CD8-positive, alpha-beta memory T cell (primary cell): ENCODE data around the gene RBM48. TPM values are rescaled to one million over a fixed set of nuclear protein-coding genes. Genes with fewer than 3 reads are reported as not detected.

ENCODE experiments used
- CTCF ChIA-PET: fragments of 350-600 bp; sonication (Branson Sonifier 250); formaldehyde crosslinking; loops from one replicate; lab custom pipeline; 2021; ENCODE audit warnings: antibody characterized with exemption; lab: Charles Lee
- POLR2A ChIA-PET: fragments of 350-600 bp; sonication (Branson Sonifier 250); formaldehyde crosslinking; loops from one replicate; lab custom pipeline; 2021; ENCODE audit warnings: antibody characterized with exemption; lab: Charles Lee
- DNase-seq, 5 donors: peaks; one replicate each; pipeline versions ENCODE4 v3.0.0 to v3.0.0-alpha.2; 2020 to 2022; ENCODE audit warnings: mixed read lengths in 1 of 5
- H3K27ac ChIP-seq: one replicate; pipeline ENCODE4 v1.7.0; 2013; ENCODE audit warnings: low read depth, mild to moderate bottlenecking, low read length, moderate library complexity
- H3K27me3 ChIP-seq: 2 replicates; pipeline ENCODE4 v1.7.0; 2013; ENCODE audit warnings: low read length, mild to moderate bottlenecking; ENCODE audit not compliant: insufficient read depth, poor library complexity, severe bottlenecking
- H3K36me3 ChIP-seq: 2 replicates; pipeline ENCODE4 v1.7.0; 2013; ENCODE audit warnings: mild to moderate bottlenecking, low read length, moderate library complexity; ENCODE audit not compliant: insufficient read depth
- H3K4me1 ChIP-seq: 2 replicates; pipeline ENCODE4 v1.7.0; 2013; ENCODE audit warnings: mild to moderate bottlenecking, low read length, moderate library complexity; ENCODE audit not compliant: insufficient read depth
- H3K4me3 ChIP-seq: 2 replicates; pipeline ENCODE4 v1.7.0; 2013; ENCODE audit warnings: mild to moderate bottlenecking, low read length
- H3K9me3 ChIP-seq: 2 replicates; pipeline ENCODE4 v1.7.0; 2013; ENCODE audit warnings: mild to moderate bottlenecking, low read length
- H3K27ac Mint-ChIP-seq, 8 donors: one replicate each; pipeline ENCODE4 v1.8.0; 2020 to 2021; ENCODE audit warnings: mixed read lengths in 8 of 8, mild to moderate bottlenecking in 6 of 8, inconsistent platforms in 3 of 8, moderate library complexity in 3 of 8
- H3K27me3 Mint-ChIP-seq, 2 donors: one replicate each; pipeline ENCODE4 v1.8.0; 2020 to 2021; ENCODE audit warnings: mixed read lengths in 2 of 2, mild to moderate bottlenecking in 1 of 2, moderate library complexity in 1 of 2
- H3K36me3 Mint-ChIP-seq, 3 donors: one replicate each; pipeline ENCODE4 v1.8.0; 2020 to 2021; ENCODE audit warnings: mixed read lengths in 3 of 3, inconsistent platforms in 1 of 3, mild to moderate bottlenecking in 1 of 3
- H3K4me1 Mint-ChIP-seq, 3 donors: one replicate each; pipeline ENCODE4 v1.8.0; 2020 to 2021; ENCODE audit warnings: mixed read lengths in 3 of 3, inconsistent platforms in 1 of 3, mild to moderate bottlenecking in 1 of 3
- H3K4me3 Mint-ChIP-seq, 7 donors: one replicate each; pipeline ENCODE4 v1.8.0; 2020 to 2021; ENCODE audit warnings: mixed read lengths in 7 of 7, mild to moderate bottlenecking in 6 of 7, moderate library complexity in 4 of 7, inconsistent platforms in 2 of 7
- H3K9me3 Mint-ChIP-seq, 5 donors: one replicate each; pipeline ENCODE4 v1.8.0; 2020 to 2022; ENCODE audit warnings: mixed read lengths in 5 of 5, mild to moderate bottlenecking in 3 of 5, moderate library complexity in 2 of 5, inconsistent platforms in 1 of 5
- polyA plus RNA-seq: library from polyadenylated mRNA; unstranded; fragments of 300-500 nt; fragmentation: Illumina TruSeq; gene quantifications from one replicate; pipeline ENCODE4 v1.2.3, GENCODE V29; 2021
- total RNA-seq, 2 experiments: library from RNA; stranded (reverse); gene quantifications; one replicate each; pipeline ENCODE4 v1.2.3, GENCODE V29; 2021

RBM48 gene
- total and polyA plus RNA-seq, 3 experiments from 2014 or later = 15.7 to 28.3 (median 18.0) TPM

GRCh38 chr7:92576296-92576695 lies 47.7 kb downstream of the RBM48 start:
- Mint-ChIP-seq H3K9me3 (no peaks in the 10 kb centered on the region), H3K4me1 (peaks cover 11 to 28% (median 14%) of the 10 kb centered on the region in 3 donors), H3K36me3 (peaks cover 11 to 82% (median 17%) of the 10 kb centered on the region in 3 donors), H3K4me3 (no peak overlapping the region), H3K27me3 (no peaks in the 10 kb centered on the region), H3K27ac (peak overlapping the region in 1 of 8 donors; percentile 13)
- no peaks in the 10 kb centered on the region for H3K4me1 ChIP-seq
- CTCF ChIA-PET = interaction anchor here (0.7 kb wide), 1 partner anchor 14 kb away, joined by 3 read pairs; the partner anchor contains the start of gene FAM133B
- POLR2A ChIA-PET = no interaction called here
- no peak overlapping the region for H3K4me3 ChIP-seq
- peaks cover 56% of the 10 kb centered on the region for H3K36me3 ChIP-seq
- DNase-seq = no peak
- H3K27ac ChIP-seq = no peak overlapping the region
- no peaks in the 10 kb centered on the region for H3K27me3 ChIP-seq
- H3K9me3 ChIP-seq = no peaks in the 10 kb centered on the region

GRCh38 chr7:92582948-92583347 lies 54.4 kb downstream of the RBM48 start:
- Mint-ChIP-seq H3K4me3 (peak overlapping the region in 2 of 7 donors; percentile 5 to 52), H3K27me3 (no peaks in the 10 kb centered on the region), H3K4me1 (peaks cover 52 to 77% (median 66%) of the 10 kb centered on the region in 3 donors), H3K9me3 (no peaks in the 10 kb centered on the region), H3K27ac (peak overlapping the region in 4 of 8 donors; percentile 11 to 43 (median 28)), H3K36me3 (peaks cover 7 to 53% (median 14%) of the 10 kb centered on the region in 3 donors)
- DNase-seq = no peak
- POLR2A ChIA-PET = no interaction called here
- H3K36me3 ChIP-seq = peaks cover 29% of the 10 kb centered on the region
- no peak overlapping the region for H3K4me3 ChIP-seq
- H3K27ac ChIP-seq = no peak overlapping the region
- CTCF ChIA-PET = no interaction called here
- no peaks in the 10 kb centered on the region for H3K27me3 ChIP-seq
- peaks cover 23% of the 10 kb centered on the region for H3K4me1 ChIP-seq
- no peaks in the 10 kb centered on the region for H3K9me3 ChIP-seq

- H3K27ac Mint-ChIP-seq = peak overlapping the region in 7 of 8 donors; percentile 48 to 93 (median 81)
- POLR2A ChIA-PET = no interaction called here
- H3K4me1 Mint-ChIP-seq = peaks cover 65 to 87% (median 84%) of the 10 kb centered on the region in 3 donors
- Histone ChIP-seq H3K27me3 (no peaks in the 10 kb centered on the region), H3K36me3 (peaks cover 10% of the 10 kb centered on the region), H3K27ac (no peak overlapping the region), H3K9me3 (no peaks in the 10 kb centered on the region), H3K4me3 (no peak overlapping the region), H3K4me1 (peaks cover 37% of the 10 kb centered on the region)
- peak in 1 of 5 donors; percentile 23 for DNase-seq
- CTCF ChIA-PET = no interaction called here
- peaks cover 0 to 39% (median 9%) of the 10 kb centered on the region in 3 donors for H3K36me3 Mint-ChIP-seq
- peak overlapping the region in 2 of 7 donors; percentile 12 to 34 for H3K4me3 Mint-ChIP-seq
- peaks cover 0 to 2% of the 10 kb centered on the region in 2 donors for H3K27me3 Mint-ChIP-seq
- H3K9me3 Mint-ChIP-seq = no peaks in the 10 kb centered on the region
These were observed 56.4 kb downstream of the RBM48 start for GRCh38 chr7:92584953-92585352.

GRCh38 chr7:92586403-92586802 lies 57.8 kb downstream of the RBM48 start:
- Mint-ChIP-seq H3K9me3 (no peaks in the 10 kb centered on the region), H3K27me3 (peaks cover 0 to 4% of the 10 kb centered on the region in 2 donors), H3K4me3 (peak overlapping the region in 3 of 7 donors; percentile 33 to 96 (median 51)), H3K4me1 (peaks cover 63 to 86% (median 80%) of the 10 kb centered on the region in 3 donors), H3K27ac (peak overlapping the region in 7 of 8 donors; percentile 2 to 94 (median 55)), H3K36me3 (peaks cover 0 to 29% (median 6%) of the 10 kb centered on the region in 3 donors)
- ChIA-PET POLR2A (no interaction called here), CTCF (no interaction called here)
- Histone ChIP-seq H3K27ac (no peak overlapping the region), H3K36me3 (no peaks in the 10 kb centered on the region), H3K9me3 (no peaks in the 10 kb centered on the region), H3K4me1 (peaks cover 42% of the 10 kb centered on the region), H3K27me3 (no peaks in the 10 kb centered on the region), H3K4me3 (no peak overlapping the region)
- DNase-seq = no peak

GRCh38 chr7:92586841-92587240 lies 58.2 kb downstream of the RBM48 start:
- Histone ChIP-seq H3K4me3 (no peak overlapping the region), H3K4me1 (peaks cover 42% of the 10 kb centered on the region), H3K27ac (no peak overlapping the region), H3K27me3 (no peaks in the 10 kb centered on the region), H3K9me3 (no peaks in the 10 kb centered on the region), H3K36me3 (no peaks in the 10 kb centered on the region)
- peak overlapping the region in 6 of 8 donors; percentile 27 to 94 (median 58) for H3K27ac Mint-ChIP-seq
- peaks cover 0 to 4% of the 10 kb centered on the region in 2 donors for H3K27me3 Mint-ChIP-seq
- no peak for DNase-seq
- ChIA-PET POLR2A (no interaction called here), CTCF (no interaction called here)
- peak overlapping the region in 6 of 7 donors; percentile 16 to 96 (median 39) for H3K4me3 Mint-ChIP-seq
- peaks cover 63 to 82% (median 75%) of the 10 kb centered on the region in 3 donors for H3K4me1 Mint-ChIP-seq
- peaks cover 0 to 28% (median 6%) of the 10 kb centered on the region in 3 donors for H3K36me3 Mint-ChIP-seq
- H3K9me3 Mint-ChIP-seq = no peaks in the 10 kb centered on the region

Other genes with a start within 250 kb of the RBM48 start
- gene GATAD1, start 81.3 kb upstream of the RBM48 start, total RNA-seq = 10 to 100 TPM; 18.3 to 18.9 TPM
- 11.4 TPM for gene GATAD1, start 81.3 kb upstream of the RBM48 start, polyA plus RNA-seq
- gene ERVW-1, start 50.8 kb upstream of the RBM48 start, total RNA-seq = not detected
- not detected for gene ERVW-1, start 50.8 kb upstream of the RBM48 start, polyA plus RNA-seq
- 10 to 100 TPM; 17.8 to 18.0 TPM for gene PEX1, start 275 bp upstream of the RBM48 start, total RNA-seq
- 9.2 TPM for gene PEX1, start 275 bp upstream of the RBM48 start, polyA plus RNA-seq
- gene FAM133B, start 61.6 kb downstream of the RBM48 start, total RNA-seq = 10 to 100 TPM; 29.3 to 31.5 TPM
- gene FAM133B, start 61.6 kb downstream of the RBM48 start, polyA plus RNA-seq = 20.8 TPM